ENCODE data around the gene LIM2.

LIM2 gene

DNA sequence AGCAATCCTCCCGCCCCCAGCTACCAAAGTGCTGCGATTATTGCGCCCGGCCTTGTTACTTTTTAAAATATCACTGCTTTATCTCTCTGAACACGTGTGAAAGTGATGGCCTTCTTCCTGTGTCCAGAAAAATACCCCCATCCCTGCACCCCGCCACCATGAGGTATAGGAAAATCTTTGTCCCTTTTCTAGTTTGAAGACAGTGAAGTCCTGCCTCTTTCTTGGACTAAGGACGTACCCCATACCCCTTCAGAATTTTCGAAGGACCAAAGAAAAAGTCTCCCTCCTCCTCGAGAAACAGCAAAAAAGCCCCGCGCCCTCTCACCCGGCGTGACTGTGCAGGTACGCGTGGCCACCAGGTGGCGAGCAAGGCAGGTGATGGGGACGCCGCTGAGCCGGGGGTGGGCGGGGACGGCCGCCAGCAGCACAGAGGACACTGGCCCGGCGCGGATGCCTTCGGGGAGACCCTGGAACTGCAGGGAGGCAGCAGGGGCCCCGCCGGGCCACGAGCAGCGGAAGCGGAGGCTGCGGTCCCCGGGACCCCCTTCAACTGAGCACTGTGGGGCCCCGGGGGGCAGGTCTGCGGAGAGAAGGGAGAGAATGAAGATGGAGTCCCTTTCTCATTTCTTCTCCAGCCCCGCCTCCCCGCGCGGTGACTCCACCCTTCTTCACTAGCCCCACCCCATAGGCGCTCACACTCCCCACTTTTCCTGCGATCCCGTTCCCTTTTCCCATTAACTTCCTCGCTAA lies 49.0 kb downstream of the LIM2 start:
- no peak for FAIRE-seq

DNA sequence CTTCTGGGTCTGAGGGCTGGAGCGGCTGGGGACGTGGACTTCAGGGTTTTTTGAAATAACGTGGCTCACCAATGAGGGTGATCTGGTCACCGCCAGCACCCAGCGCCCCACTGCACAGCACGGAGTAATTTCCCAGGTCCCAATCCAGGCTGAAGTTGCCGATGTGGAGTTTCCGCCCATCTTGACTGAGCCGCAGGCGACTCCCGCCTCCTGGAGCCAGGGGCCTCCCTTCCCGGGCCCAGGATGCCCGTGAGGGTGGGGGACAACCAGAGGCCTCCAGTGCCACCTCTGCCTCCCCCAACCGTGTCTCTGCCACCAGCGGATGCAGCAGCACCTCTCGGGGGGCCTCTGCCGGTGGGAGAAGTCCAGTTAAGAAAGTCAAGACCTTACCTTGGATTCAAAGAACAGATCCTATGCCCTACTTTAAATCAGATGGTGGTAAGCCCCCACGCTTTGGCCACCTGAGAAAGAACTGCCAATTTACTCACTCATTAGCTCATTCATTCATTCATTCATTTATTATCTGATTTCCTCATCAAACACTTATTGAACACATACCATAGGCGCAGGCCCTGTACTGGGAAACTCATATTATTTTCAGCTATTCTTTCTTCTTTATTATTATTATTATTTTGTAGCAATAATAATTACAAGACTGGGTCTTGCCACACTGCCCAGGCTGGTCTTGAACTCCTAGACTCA lies 49.8 kb downstream of the LIM2 start:
- no peak for FAIRE-seq

DNA sequence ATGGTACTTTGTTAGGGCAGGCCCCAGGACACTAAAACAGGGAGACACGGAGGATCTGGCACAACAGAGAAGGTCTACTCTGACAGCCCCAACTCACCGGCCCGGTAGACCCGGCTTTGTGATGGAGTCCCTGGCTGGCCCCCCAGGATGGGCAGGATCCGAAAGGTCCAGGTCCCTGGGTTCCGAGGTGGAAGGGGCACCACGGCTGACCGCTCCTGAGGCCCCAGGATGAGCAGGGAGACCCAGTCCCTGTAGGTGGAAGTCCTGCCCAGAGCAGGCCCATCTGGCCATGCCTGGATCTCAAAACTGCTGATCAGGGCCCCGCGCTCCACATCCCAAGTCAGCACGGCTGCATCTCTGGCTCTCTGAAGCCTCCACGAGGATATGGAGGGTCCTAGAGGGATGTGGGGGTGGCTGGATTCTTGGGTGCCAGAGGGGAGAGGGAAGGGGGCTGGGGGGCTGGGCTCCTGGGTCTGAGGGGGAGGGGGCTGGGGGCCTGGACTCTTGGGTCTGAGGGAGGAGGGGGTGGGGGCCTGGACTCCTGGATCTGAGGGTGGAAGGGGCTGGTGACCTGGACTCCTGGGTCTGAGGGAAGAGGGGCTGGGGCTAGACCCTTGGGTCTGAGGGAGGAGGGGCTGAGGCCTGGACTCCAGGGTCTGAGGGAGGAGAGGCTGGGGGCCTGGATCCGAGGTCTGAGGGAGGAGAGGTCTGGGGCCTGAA lies 50.5 kb downstream of the LIM2 start:
- no peak for FAIRE-seq

DNA sequence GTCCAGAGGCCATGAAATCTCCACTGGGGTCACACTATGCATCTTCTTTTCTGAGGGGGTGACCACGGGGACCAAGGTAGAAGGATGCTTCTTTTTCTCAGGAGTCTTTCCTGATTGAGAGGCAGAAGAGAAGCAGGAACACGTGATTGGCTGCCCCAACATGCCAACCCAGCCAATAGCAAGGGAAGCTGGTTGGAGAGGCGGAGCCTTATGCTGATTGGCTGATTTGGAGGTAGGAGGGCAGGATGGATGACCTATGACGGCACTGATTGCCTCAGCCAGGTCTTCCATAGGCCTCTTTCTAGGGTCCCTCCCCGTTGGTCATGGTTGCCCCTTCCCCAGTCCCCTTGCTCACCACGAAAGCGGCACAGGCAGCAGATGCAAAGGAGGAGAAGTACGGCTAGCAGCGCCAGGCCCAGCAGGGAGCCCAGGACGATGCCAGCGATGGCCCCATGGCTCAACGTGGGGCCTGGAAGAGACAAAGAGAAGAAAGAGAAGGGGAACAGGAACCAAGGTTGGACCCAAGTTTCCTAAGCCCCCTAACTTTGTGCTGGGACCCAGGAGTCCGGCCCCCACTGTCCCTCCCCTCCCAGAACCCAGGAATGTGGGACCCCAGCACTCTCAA lies 53.8 kb downstream of the LIM2 start:
- no peak for FAIRE-seq

- FAIRE-seq, result no peak
Measured at GRCh38 chr19:51331716-51332115, 56.1 kb downstream of the LIM2 start.

- FAIRE-seq, result no peak
Measured at GRCh38 chr19:51331193-51331592, 56.6 kb downstream of the LIM2 start.

DNA sequence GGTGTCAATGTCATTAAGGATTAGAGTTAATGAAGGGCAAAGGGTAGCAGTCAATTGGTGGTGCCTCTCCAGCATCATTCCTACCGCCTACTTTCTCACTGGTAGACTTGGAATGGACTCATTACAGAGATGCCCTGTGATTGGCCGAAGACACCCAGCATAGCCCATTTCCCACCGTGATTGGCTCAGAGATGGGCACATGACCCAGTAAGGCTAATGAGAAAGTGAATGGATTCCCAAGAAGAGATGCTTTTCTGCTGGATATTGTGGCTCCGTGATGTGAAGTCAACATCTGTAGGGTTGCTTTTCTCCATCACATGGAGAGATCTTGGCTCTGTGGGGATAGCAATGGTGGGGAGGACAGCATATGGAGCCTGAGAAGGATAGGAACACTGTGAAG lies 57.4 kb downstream of the LIM2 start:
- FAIRE-seq, result no peak

Measured in TTC549 (cell line).